HEK293T (cell line): ENCODE measurements around the gene KCTD20.

ENCODE experiments used
- ARNT ChIP-seq: fragments of 450-650 bp; IDR thresholded peaks from 2 replicates; pipeline ENCODE4 v1.6.1; 2017; ENCODE audit warnings: mild to moderate bottlenecking
- BHLHE40 ChIP-seq: fragments of 450-650 bp; IDR thresholded peaks from 2 replicates; pipeline ENCODE4 v1.6.1; 2016; ENCODE audit warnings: mild to moderate bottlenecking, moderate library complexity, borderline replicate concordance
- CTBP1 ChIP-seq: fragments of 450-650 bp; IDR thresholded peaks from 2 replicates; pipeline ENCODE4 v1.6.1; 2016; ENCODE audit warnings: borderline replicate concordance
- ELF4 ChIP-seq: fragments of 450-650 bp; IDR thresholded peaks from 2 replicates; pipeline ENCODE4 v1.6.1; 2017; ENCODE audit warnings: antibody characterized with exemption
- FOXA1 ChIP-seq: fragments of 450-650 bp; IDR thresholded peaks from 2 replicates; pipeline ENCODE4 v1.6.1; 2016; ENCODE audit warnings: mild to moderate bottlenecking
- FOXK2 ChIP-seq: fragments of 450-650 bp; IDR thresholded peaks from 2 replicates; pipeline ENCODE4 v1.6.1; 2016; ENCODE audit warnings: mild to moderate bottlenecking
- FOXM1 ChIP-seq: fragments of 450-650 bp; IDR thresholded peaks from 2 replicates; pipeline ENCODE4 v1.6.1; 2017; ENCODE audit warnings: mild to moderate bottlenecking, borderline replicate concordance
- HDGF ChIP-seq: fragments of 450-650 bp; IDR thresholded peaks from 2 replicates; pipeline ENCODE4 v1.6.1; 2017; ENCODE audit warnings: antibody characterized with exemption, borderline replicate concordance
- L3MBTL2 ChIP-seq: fragments of 450-650 bp; conservative IDR thresholded peaks from 2 replicates; pipeline ENCODE4 v1.6.1; 2016; ENCODE audit warnings: mild to moderate bottlenecking
- NFRKB ChIP-seq: fragments of 450-650 bp; IDR thresholded peaks from 2 replicates; pipeline ENCODE4 v1.6.1; 2016; ENCODE audit warnings: mild to moderate bottlenecking, moderate library complexity
- SP1 ChIP-seq: fragments of 450-650 bp; IDR thresholded peaks from 2 replicates; pipeline ENCODE4 v1.6.1; 2017
- SUZ12 ChIP-seq: fragments of 450-650 bp; IDR thresholded peaks from 2 replicates; pipeline ENCODE4 v1.6.1; 2016; ENCODE audit warnings: mild to moderate bottlenecking
- TARDBP ChIP-seq: fragments of 450-650 bp; IDR thresholded peaks from 2 replicates; pipeline ENCODE4 v1.6.1; 2016

DNA sequence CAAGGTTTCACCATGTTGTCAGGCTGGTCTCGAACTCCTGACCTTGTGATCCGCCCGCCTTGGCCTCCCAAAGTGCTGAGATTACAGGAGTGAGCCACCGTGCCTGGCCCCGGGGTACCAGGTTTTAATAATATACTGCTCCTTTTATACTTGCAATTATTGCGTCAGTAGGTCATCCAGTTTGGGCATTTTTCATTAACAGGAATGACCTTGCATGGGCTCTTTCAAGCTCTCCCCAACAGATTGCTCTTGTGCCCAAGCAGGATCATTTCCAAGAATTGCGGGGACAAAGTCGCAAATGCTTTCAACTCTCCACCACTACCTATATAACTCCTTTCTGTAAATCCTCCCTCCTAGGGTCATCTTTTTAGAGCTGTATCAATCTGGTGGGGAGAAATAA lies 80.7 kb downstream of the KCTD20 start:
- TF ChIP-seq ELF4 (no peak), FOXA1 (no peak), ARNT (no peak), NFRKB (no peak), SP1 (no peak), FOXM1 (no peak), HDGF (no peak), BHLHE40 (no peak), SUZ12 (no peak), FOXK2 (no peak), L3MBTL2 (no peak), CTBP1 (no peak), TARDBP (no peak)
